MCF 10A (cell line): ENCODE data around the gene TMEM138. TPM values are rescaled to one million over a fixed set of nuclear protein-coding genes. Genes with fewer than 3 reads are reported as not detected.

Experiments
- BruUV-seq: library from RNA; stranded (reverse); fragments of 400-500 nt; replicated peaks from 2 replicates; lab custom pipeline; 2021; lab: Mats Ljungman, UMichigan
- CTCF ChIA-PET: fragments of 300-600 bp; sonication (Branson Sonifier 250); formaldehyde crosslinking; extraction: SDS; loops from one replicate; lab custom pipeline; 2021; ENCODE audit warnings: antibody characterized with exemption, inconsistent platforms; lab: Yijun Ruan, JAX
- POLR2A ChIA-PET: fragments of 300-600, 350-650 bp; sonication (Branson Sonifier 250); formaldehyde crosslinking; extraction: SDS; loops from one replicate; lab custom pipeline; 2020; ENCODE audit warnings: antibody characterized with exemption, inconsistent platforms; lab: Yijun Ruan, JAX
- DNase-seq: peaks from one replicate; pipeline ENCODE4 v3.0.0-alpha.2; 2018; ENCODE audit not compliant: unreplicated experiment
- H3K27ac Mint-ChIP-seq: one replicate; pipeline ENCODE4 v1.8.0; 2022; ENCODE audit warnings: mild to moderate bottlenecking, low read depth, mixed read lengths; ENCODE audit not compliant: unreplicated experiment
- H3K27me3 Mint-ChIP-seq: one replicate; pipeline ENCODE4 v1.8.0; 2022; ENCODE audit warnings: mixed read lengths; ENCODE audit not compliant: insufficient read depth, unreplicated experiment
- H3K36me3 Mint-ChIP-seq: one replicate; pipeline ENCODE4 v1.8.0; 2022; ENCODE audit warnings: mild to moderate bottlenecking, moderate library complexity, mixed read lengths; ENCODE audit not compliant: insufficient read depth, unreplicated experiment
- H3K4me1 Mint-ChIP-seq: one replicate; pipeline ENCODE4 v1.8.0; 2022; ENCODE audit warnings: mixed read lengths; ENCODE audit not compliant: insufficient read depth, unreplicated experiment
- H3K4me3 Mint-ChIP-seq: one replicate; pipeline ENCODE4 v1.8.0; 2022; ENCODE audit warnings: mild to moderate bottlenecking, moderate library complexity, mixed read lengths; ENCODE audit not compliant: unreplicated experiment
- H3K9me3 Mint-ChIP-seq: one replicate; pipeline ENCODE4 v1.8.0; 2022; ENCODE audit warnings: mixed read lengths; ENCODE audit not compliant: unreplicated experiment
- CTCF ChIP-seq: fragments of 200-600 bp; IDR thresholded peaks from one replicate; pipeline ENCODE4 v1.8.0; 2022; ENCODE audit warnings: antibody characterized with exemption, mild to moderate bottlenecking; ENCODE audit not compliant: unreplicated experiment
- intact Hi-C: fragments of 100-400 bp; cut with micrococcal nuclease; formaldehyde crosslinking; loops from 2 replicates; pipeline ENCODE4 v1.14.1; 2022
- total RNA-seq: library from RNA; stranded (reverse); gene quantifications from 2 replicates; pipeline ENCODE4 v1.2.3, GENCODE V29; 2022

TMEM138 gene
- total RNA-seq, 1 experiment from 2014 or later: 39.9 TPM

- Mint-ChIP-seq H3K27ac (no peak overlapping the region), H3K9me3 (no peaks in the 10 kb centered on the region), H3K4me1 (peaks cover 3% of the 10 kb centered on the region), H3K36me3 (peaks cover 36% of the 10 kb centered on the region), H3K27me3 (no peaks in the 10 kb centered on the region), H3K4me3 (no peak overlapping the region)
- no peak for TF ChIP-seq CTCF
- CTCF ChIA-PET: interaction anchor here (1.4 to 10.1 kb wide), 2 partner anchors 11 to 43 kb away, joined by 6 to 439 read pairs; no protein-coding TSS in a partner anchor
- intact Hi-C loops: no loop called here
- DNase-seq: no peak
- POLR2A ChIA-PET: no interaction called here
- BruUV-seq: no TSS peak
Measured at GRCh38 chr11:61340979-61341378, 21.2 kb upstream of the TMEM138 start.

DNA sequence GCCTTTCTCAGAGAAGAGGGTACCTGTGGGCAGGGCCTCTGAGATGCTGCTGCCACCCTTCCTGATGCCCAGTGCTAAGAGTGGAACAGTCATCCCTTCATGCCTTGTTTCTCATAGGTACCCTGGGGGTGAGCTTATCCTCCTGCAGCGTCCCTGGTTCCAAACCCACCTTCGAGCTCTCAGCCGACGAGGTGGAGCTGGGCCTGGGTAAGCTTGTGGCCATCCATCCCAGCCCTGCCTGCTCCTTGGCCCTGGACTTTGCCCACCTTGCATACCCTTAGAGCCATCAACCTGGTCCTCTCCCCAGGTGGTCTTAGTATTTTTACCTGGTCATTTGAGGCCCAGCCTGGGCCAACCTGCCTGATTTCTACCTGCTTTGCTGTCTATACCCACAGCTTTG, 20.5 kb upstream of the TMEM138 start:
- TF ChIP-seq CTCF: no peak
- peaks cover 3% of the 10 kb centered on the region for H3K4me1 Mint-ChIP-seq
- POLR2A ChIA-PET: interaction anchor here (1.2 kb wide), 1 partner anchor 20 kb away, joined by 7 read pairs; the partner anchor contains the start of genes CYB561A3 and TMEM138
- H3K36me3 Mint-ChIP-seq: peaks cover 43% of the 10 kb centered on the region
- peak overlapping the region; percentile 74 for H3K27ac Mint-ChIP-seq
- intact Hi-C loops: no loop called here
- CTCF ChIA-PET: interaction anchor here (1.0 to 10.1 kb wide), 4 partner anchors 10 to 51 kb away, joined by 3 to 439 read pairs (median 6); partner anchors contain the start of gene TMEM216
- no peak for DNase-seq
- no TSS peak for BruUV-seq
- no peaks in the 10 kb centered on the region for H3K9me3 Mint-ChIP-seq
- no peak overlapping the region for H3K4me3 Mint-ChIP-seq
- no peaks in the 10 kb centered on the region for H3K27me3 Mint-ChIP-seq

DNA sequence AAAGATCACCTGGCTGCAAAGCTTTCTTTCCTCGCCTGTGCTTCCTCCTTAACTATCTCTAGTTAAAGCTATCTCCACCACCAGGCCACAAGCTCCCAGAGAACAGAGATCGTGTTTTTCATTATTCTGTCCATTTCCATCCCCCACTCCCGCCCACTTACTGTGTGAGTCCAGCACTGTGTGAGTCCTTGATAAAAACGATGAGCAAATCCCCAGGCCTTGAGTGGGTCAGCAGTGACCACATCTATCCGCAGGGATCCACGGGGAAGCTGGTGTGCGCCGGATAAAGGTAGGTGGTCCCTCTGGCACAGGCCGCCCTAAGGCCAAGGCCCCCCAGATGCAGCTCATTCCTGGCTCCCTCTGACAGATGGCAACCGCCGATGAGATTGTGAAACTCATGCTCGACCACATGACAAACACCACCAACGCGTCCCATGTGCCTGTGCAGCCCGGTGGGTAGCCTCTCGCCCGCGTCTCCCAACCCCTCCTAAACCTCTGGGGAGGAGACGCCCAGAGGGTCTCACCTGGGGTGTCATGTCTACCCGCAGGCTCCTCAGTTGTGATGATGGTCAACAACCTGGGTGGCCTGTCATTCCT, 19.9 kb upstream of the TMEM138 start:
- peak overlapping the region; percentile 74 for H3K27ac Mint-ChIP-seq
- ChIA-PET CTCF (interaction anchor here (1.0 to 10.1 kb wide), 4 partner anchors 9 to 50 kb away, joined by 3 to 439 read pairs (median 6); partner anchors contain the start of gene TMEM216), POLR2A (interaction anchor here (1.2 kb wide), 1 partner anchor 20 kb away, joined by 7 read pairs; the partner anchor contains the start of genes CYB561A3 and TMEM138)
- no peaks in the 10 kb centered on the region for H3K4me1 Mint-ChIP-seq
- intact Hi-C loops: no loop called here
- no peaks in the 10 kb centered on the region for H3K27me3 Mint-ChIP-seq
- H3K4me3 Mint-ChIP-seq: no peak overlapping the region
- H3K9me3 Mint-ChIP-seq: no peaks in the 10 kb centered on the region
- TF ChIP-seq CTCF: no peak
- H3K36me3 Mint-ChIP-seq: peaks cover 42% of the 10 kb centered on the region
- no TSS peak for BruUV-seq
- DNase-seq: no peak

DNA sequence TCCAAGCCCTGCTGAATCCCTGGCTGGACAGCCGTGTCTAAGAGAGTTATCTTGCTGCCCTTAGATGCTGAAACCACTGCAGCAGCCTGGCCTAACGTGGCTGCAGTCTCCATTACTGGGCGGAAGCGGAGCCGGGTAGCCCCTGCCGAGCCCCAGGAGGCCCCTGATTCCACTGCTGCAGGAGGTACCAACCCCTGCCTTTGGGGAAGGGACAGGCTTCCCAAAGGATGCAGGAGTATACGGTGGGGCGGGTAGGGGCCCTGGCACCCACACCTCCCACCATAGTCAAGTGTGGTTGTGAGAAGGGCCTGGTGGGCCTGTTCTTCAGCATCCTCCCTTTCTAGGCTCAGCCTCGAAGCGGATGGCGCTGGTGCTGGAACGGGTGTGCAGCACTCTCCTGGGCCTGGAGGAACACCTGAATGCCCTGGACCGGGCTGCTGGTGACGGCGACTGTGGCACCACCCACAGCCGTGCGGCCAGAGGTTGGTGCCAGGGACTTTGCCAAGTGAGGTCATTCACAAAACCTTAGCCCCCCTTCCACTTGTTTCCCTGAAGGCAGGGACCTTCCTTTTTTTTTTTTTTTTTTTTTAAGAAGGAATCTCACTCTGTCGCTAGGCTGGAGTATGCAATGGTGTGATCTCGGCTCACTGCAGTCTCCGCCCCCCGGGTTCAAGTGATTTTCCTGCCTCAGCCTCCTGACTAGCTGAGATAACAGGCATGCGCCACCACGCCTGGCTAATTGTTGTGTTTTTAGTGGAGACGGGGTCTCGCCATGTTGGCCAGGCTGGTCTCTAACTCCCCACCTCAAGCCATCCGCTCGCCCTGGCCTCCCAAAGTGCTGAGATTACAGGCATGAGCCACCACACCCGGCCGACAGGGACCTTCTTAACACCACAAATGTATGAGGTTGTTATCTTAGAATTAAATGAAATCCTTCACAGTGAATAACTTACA, 18.1 kb upstream of the TMEM138 start:
- POLR2A ChIA-PET: interaction anchor here (0.7 kb wide), 1 partner anchor 16 kb away, joined by 4 read pairs; no protein-coding TSS in a partner anchor
- no peak overlapping the region for H3K4me3 Mint-ChIP-seq
- no TSS peak for BruUV-seq
- no peak overlapping the region for H3K27ac Mint-ChIP-seq
- no peaks in the 10 kb centered on the region for H3K4me1 Mint-ChIP-seq
- no peaks in the 10 kb centered on the region for H3K27me3 Mint-ChIP-seq
- H3K9me3 Mint-ChIP-seq: no peaks in the 10 kb centered on the region
- CTCF ChIA-PET: interaction anchor here (3.0 kb wide), 1 partner anchor 8 kb away, joined by 23 read pairs; no protein-coding TSS in a partner anchor
- H3K36me3 Mint-ChIP-seq: peaks cover 50% of the 10 kb centered on the region
- TF ChIP-seq CTCF: no peak
- intact Hi-C loops: no loop called here
- DNase-seq: no peak
